WERI-Rb-1 (cell line): Measurements from ENCODE around the gene TMEM258.

Experiments used
- DNase-seq: peaks from one replicate; pipeline ENCODE4 v3.0.0-alpha.2; 2020
- H3K27ac ChIP-seq: fragments of 250-450 bp; sonication (Bioruptor Pico); 2 replicates; pipeline ENCODE4 v1.5.1; 2020; ENCODE audit warnings: mild to moderate bottlenecking, moderate library complexity
- H3K27me3 ChIP-seq: fragments of 250-450 bp; sonication (Bioruptor Pico); 2 replicates; pipeline ENCODE4 v1.5.1; 2021; ENCODE audit warnings: mild to moderate bottlenecking, low read depth, moderate library complexity; ENCODE audit not compliant: insufficient read depth, severe bottlenecking
- H3K36me3 ChIP-seq: fragments of 250-450 bp; sonication (Bioruptor Pico); 2 replicates; pipeline ENCODE4 v1.5.1; 2020; ENCODE audit warnings: mild to moderate bottlenecking, moderate library complexity
- H3K4me3 ChIP-seq: 2 replicates; pipeline ENCODE4 v1.5.1; 2011; ENCODE audit warnings: low read depth, mild to moderate bottlenecking, control low read depth, low read length
- H3K9me3 ChIP-seq: fragments of 250-450 bp; sonication (Bioruptor Pico); 2 replicates; pipeline ENCODE4 v1.5.1; 2021; ENCODE audit warnings: mild to moderate bottlenecking, moderate library complexity; ENCODE audit not compliant: severe bottlenecking
- TF ChIP-seq, protein P1 (sequence below): IDR thresholded peaks from 2 replicates; pipeline ENCODE4 v1.5.1; 2011; ENCODE audit warnings: low read depth, mild to moderate bottlenecking, control low read depth, inconsistent platforms, low read length

TMEM258 gene

GRCh38 chr11:61746442-61747191 is 45.8 kb downstream of the TMEM258 start:
- no peak for DNase-seq
- Histone ChIP-seq H3K4me3 (no peak overlapping the region), H3K36me3 (no peaks in the 10 kb centered on the region), H3K27ac (no peak overlapping the region), H3K27me3 (no peaks in the 10 kb centered on the region), H3K9me3 (no peaks in the 10 kb centered on the region)
- TF ChIP-seq, protein P1, sequence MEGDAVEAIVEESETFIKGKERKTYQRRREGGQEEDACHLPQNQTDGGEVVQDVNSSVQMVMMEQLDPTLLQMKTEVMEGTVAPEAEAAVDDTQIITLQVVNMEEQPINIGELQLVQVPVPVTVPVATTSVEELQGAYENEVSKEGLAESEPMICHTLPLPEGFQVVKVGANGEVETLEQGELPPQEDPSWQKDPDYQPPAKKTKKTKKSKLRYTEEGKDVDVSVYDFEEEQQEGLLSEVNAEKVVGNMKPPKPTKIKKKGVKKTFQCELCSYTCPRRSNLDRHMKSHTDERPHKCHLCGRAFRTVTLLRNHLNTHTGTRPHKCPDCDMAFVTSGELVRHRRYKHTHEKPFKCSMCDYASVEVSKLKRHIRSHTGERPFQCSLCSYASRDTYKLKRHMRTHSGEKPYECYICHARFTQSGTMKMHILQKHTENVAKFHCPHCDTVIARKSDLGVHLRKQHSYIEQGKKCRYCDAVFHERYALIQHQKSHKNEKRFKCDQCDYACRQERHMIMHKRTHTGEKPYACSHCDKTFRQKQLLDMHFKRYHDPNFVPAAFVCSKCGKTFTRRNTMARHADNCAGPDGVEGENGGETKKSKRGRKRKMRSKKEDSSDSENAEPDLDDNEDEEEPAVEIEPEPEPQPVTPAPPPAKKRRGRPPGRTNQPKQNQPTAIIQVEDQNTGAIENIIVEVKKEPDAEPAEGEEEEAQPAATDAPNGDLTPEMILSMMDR, result no peak

GRCh38 chr11:61745781-61746441 is 46.5 kb downstream of the TMEM258 start:
- H3K27me3 ChIP-seq, result no peaks in the 10 kb centered on the region
- TF ChIP-seq, protein P1, result no peak
- H3K9me3 ChIP-seq, result no peaks in the 10 kb centered on the region
- H3K27ac ChIP-seq, result peak overlapping the region; percentile 53
- no peaks in the 10 kb centered on the region for H3K36me3 ChIP-seq
- no peak overlapping the region for H3K4me3 ChIP-seq
- DNase-seq, result peak; percentile 63

DNA sequence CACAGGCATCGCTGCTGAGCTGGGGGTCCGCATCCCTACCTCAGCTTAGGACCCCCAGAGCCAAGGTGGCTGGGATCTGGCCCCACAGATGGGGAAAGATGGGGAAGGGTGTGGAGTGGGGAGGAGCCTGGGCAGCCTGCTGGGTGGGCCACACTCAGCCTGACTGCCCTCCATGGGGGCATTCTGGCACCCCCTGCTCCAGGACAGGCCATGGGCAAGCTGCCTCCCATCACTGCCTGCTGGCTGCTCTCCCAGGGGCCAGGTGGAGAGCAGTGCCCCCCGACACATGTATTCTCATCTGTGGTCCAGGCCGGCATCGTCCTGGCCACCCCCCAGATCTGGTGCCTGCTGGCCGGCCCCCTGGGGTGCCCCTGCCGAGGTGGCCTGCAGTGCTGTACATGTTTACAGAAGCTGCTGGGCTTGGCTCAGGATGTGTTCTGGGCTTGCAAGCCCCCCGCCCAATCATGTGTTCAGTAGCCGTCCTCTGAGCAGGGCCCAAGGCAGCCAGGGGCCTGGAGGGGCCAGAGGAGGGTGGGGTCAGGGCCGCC is 47.7 kb downstream of the TMEM258 start:
- H3K4me3 ChIP-seq, result no peak overlapping the region
- TF ChIP-seq, protein P1, result no peak
- H3K36me3 ChIP-seq, result no peaks in the 10 kb centered on the region
- no peak overlapping the region; the same call in 1 of the 2 replicates for H3K27ac ChIP-seq
- H3K27me3 ChIP-seq, result no peaks in the 10 kb centered on the region
- DNase-seq, result no peak
- no peaks in the 10 kb centered on the region for H3K9me3 ChIP-seq

GRCh38 chr11:61744181-61744580 is 48.2 kb downstream of the TMEM258 start:
- TF ChIP-seq, protein P1, result no peak
- no peak overlapping the region for H3K27ac ChIP-seq
- H3K36me3 ChIP-seq, result no peaks in the 10 kb centered on the region
- H3K9me3 ChIP-seq, result no peaks in the 10 kb centered on the region
- DNase-seq, result no peak
- H3K27me3 ChIP-seq, result no peaks in the 10 kb centered on the region
- no peak overlapping the region for H3K4me3 ChIP-seq

- Histone ChIP-seq H3K36me3 (no peaks in the 10 kb centered on the region), H3K27ac (no peak overlapping the region), H3K9me3 (no peaks in the 10 kb centered on the region), H3K27me3 (no peaks in the 10 kb centered on the region), H3K4me3 (no peak overlapping the region)
- no peak for DNase-seq
- TF ChIP-seq, protein P1, result no peak
Observed at GRCh38 chr11:61743486-61744095, 48.8 kb downstream of the TMEM258 start.
